ENCODE data around the gene ANKRD7.

ANKRD7 gene

DNA sequence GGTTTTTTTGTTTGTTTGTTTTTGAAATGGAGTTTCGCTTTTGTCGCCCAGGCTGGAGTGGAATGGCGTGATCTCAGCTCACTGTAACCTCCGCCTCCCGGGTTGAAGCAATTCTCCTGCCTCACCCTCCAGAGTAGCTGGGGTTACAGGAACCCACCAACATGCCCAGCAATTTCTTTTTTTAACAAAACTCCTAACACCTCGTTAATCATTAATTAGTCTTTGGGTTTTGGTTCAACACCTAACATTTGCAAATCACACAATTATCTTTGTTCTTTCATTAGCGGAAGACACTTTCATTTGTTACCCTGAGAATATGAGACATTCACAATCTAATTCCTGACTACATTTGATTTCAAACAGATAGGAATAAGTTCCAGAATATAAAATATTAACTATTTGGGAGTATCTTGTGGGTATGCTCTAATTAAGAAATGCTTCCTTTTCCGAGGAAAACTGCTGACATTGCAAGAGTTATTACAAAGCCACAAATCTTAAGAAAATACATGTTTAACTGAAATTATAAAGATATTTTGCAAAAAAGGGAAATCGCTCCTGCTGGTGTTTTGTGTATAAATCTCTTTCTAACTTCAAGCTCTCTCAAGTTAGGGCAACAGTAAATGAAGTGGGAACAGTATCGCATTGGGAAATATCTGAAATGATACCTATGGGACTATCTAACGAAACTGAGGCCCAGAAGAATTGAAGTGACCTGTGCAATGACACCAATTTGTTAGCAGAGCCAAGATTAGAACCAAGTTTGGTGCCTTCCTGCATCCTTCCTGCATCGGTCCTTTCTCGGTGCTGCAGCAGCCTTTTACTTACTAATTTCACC, 41.7 kb upstream of the ANKRD7 start:
- no peak for DNase-seq (ENCODE audit: low read depth in 1 of 2, low spot score in 1 of 2)
- H3K4me3 ChIP-seq (replicated peaks; ENCODE audit: insufficient read depth, low read length): peak overlapping the region; percentile 71
- H3K27ac ChIP-seq (replicated peaks): peak overlapping the region; percentile 97
- H3K27me3 ChIP-seq (ENCODE audit: insufficient read depth, poor library complexity, severe bottlenecking): no peaks in the 10 kb centered on the region
- TF ChIP-seq POLR2AphosphoS5 (IDR thresholded peaks at IDR 0.05; ENCODE audit: low read depth) (no peak), SPI1 (IDR thresholded peaks at IDR 0.05; ENCODE audit: borderline replicate concordance, low read depth) (no peak), GABPA (IDR thresholded peaks at IDR 0.05; ENCODE audit: low read depth) (no peak)
- TF ChIP-seq, protein P1, sequence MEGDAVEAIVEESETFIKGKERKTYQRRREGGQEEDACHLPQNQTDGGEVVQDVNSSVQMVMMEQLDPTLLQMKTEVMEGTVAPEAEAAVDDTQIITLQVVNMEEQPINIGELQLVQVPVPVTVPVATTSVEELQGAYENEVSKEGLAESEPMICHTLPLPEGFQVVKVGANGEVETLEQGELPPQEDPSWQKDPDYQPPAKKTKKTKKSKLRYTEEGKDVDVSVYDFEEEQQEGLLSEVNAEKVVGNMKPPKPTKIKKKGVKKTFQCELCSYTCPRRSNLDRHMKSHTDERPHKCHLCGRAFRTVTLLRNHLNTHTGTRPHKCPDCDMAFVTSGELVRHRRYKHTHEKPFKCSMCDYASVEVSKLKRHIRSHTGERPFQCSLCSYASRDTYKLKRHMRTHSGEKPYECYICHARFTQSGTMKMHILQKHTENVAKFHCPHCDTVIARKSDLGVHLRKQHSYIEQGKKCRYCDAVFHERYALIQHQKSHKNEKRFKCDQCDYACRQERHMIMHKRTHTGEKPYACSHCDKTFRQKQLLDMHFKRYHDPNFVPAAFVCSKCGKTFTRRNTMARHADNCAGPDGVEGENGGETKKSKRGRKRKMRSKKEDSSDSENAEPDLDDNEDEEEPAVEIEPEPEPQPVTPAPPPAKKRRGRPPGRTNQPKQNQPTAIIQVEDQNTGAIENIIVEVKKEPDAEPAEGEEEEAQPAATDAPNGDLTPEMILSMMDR (IDR thresholded peaks at IDR 0.05; ENCODE audit: insufficient read depth, low read length): no peak
- TF ChIP-seq, protein P2, sequence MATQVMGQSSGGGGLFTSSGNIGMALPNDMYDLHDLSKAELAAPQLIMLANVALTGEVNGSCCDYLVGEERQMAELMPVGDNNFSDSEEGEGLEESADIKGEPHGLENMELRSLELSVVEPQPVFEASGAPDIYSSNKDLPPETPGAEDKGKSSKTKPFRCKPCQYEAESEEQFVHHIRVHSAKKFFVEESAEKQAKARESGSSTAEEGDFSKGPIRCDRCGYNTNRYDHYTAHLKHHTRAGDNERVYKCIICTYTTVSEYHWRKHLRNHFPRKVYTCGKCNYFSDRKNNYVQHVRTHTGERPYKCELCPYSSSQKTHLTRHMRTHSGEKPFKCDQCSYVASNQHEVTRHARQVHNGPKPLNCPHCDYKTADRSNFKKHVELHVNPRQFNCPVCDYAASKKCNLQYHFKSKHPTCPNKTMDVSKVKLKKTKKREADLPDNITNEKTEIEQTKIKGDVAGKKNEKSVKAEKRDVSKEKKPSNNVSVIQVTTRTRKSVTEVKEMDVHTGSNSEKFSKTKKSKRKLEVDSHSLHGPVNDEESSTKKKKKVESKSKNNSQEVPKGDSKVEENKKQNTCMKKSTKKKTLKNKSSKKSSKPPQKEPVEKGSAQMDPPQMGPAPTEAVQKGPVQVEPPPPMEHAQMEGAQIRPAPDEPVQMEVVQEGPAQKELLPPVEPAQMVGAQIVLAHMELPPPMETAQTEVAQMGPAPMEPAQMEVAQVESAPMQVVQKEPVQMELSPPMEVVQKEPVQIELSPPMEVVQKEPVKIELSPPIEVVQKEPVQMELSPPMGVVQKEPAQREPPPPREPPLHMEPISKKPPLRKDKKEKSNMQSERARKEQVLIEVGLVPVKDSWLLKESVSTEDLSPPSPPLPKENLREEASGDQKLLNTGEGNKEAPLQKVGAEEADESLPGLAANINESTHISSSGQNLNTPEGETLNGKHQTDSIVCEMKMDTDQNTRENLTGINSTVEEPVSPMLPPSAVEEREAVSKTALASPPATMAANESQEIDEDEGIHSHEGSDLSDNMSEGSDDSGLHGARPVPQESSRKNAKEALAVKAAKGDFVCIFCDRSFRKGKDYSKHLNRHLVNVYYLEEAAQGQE (IDR thresholded peaks at IDR 0.05; ENCODE audit: insufficient replicate concordance, low read depth): no peak

DNA sequence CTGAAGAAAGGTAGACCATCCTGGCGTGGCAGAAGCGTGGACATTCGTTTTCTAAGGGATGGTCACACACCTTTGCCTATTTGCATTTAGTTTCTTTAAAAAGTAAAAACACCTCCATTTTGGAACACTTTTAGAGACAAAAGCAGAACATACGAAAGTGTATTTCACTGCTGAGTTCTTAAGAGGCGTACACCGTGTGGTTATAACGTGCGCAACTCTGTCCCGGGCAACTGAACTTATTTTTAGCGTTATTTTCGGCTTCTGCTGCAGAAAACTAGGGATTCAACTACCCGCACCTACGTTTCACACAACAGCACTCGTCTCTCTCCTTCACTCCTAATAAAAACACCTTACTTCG, 41.1 kb upstream of the ANKRD7 start:
- DNase-seq (ENCODE audit: low read depth in 1 of 2, low spot score in 1 of 2): no peak
- Histone ChIP-seq H3K27ac (replicated peaks) (peak overlapping the region; percentile 97), H3K27me3 (ENCODE audit: insufficient read depth, poor library complexity, severe bottlenecking) (no peaks in the 10 kb centered on the region), H3K4me3 (replicated peaks; ENCODE audit: insufficient read depth, low read length) (peak overlapping the region; percentile 71)
- no peak for TF ChIP-seq SPI1 (IDR thresholded peaks at IDR 0.05; ENCODE audit: borderline replicate concordance, low read depth)
- TF ChIP-seq GABPA (IDR thresholded peaks at IDR 0.05; ENCODE audit: low read depth): no peak
- TF ChIP-seq, protein P1 (IDR thresholded peaks at IDR 0.05; ENCODE audit: insufficient read depth, low read length): no peak
- TF ChIP-seq POLR2AphosphoS5 (IDR thresholded peaks at IDR 0.05; ENCODE audit: low read depth): no peak
- TF ChIP-seq, protein P2 (IDR thresholded peaks at IDR 0.05; ENCODE audit: insufficient replicate concordance, low read depth): no peak

DNA sequence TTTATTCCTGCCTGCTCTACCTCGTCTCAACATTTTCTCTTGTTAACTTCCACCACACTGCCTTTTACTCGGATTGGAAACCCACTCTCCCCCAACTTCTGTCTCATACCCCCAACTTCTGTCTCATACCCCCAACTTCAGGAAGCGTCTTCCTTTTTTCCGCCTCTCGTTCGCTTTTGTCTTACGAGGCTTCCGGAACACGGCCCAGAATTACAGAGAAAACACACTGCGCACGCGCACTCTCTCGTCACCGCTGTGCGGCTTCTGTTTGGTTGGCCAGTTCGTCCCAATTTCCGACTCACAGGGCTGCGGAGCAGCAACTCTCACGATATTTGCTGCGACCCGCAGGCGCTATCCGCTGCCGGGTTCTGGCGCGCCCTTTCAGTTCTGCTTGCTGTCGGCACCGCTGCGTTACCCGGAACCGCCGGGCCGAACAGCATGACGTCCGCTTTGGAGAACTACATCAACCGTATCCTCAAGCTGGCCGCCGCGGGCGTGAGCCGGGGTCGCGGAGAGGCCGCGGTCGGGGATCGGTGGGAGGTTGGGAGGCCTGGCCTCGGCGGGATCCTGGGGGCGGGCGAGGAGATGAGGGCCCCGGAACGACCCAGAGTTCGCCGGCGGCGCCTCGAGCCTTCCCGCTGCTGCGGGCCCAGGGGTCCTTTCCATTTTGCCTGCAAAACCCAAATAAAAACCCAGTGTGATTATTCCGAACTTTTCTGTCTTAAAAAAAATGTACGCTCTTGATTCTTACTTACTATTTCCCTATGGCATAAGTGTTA, 40.5 kb upstream of the ANKRD7 start, which contains the start of gene LSM8:
TSS of gene LSM8 (plus strand) at position 379 of the 779 bp plus-strand sequence. CDS start at position 439, 60 bp downstream.
- peak within 1 kb of the TSS; percentile 97 for H3K27ac ChIP-seq (replicated peaks)

More for the DNA sequence above, 40.5 kb upstream of the ANKRD7 start, which contains the start of gene LSM8:
- TF ChIP-seq, protein P2 (IDR thresholded peaks at IDR 0.05; ENCODE audit: insufficient replicate concordance, low read depth): peak; percentile 68
- TF ChIP-seq GABPA (IDR thresholded peaks at IDR 0.05; ENCODE audit: low read depth): peak; percentile 49; the same call in 1 of the 2 replicates
- TF ChIP-seq SPI1 (IDR thresholded peaks at IDR 0.05; ENCODE audit: borderline replicate concordance, low read depth): peak; percentile 49; the same call in 1 of the 2 replicates
- TF ChIP-seq, protein P1 (IDR thresholded peaks at IDR 0.05; ENCODE audit: insufficient read depth, low read length): no peak
- peak; percentile 80 for TF ChIP-seq POLR2AphosphoS5 (IDR thresholded peaks at IDR 0.05; ENCODE audit: low read depth)
- Histone ChIP-seq H3K4me3 (replicated peaks; ENCODE audit: insufficient read depth, low read length) (peak within 1 kb of the TSS; percentile 71), H3K27me3 (ENCODE audit: insufficient read depth, poor library complexity, severe bottlenecking) (no peaks in the 10 kb centered on the region)
- peak; percentile 97 for DNase-seq (ENCODE audit: low read depth in 1 of 2, low spot score in 1 of 2)
